Mesenchymal stem cell (in vitro differentiated cells and primary cell): ENCODE results near the gene ITCH. TPM values are rescaled to one million over a fixed set of nuclear protein-coding genes. Genes with fewer than 3 reads are reported as not detected.
A peak's percentile ranks its signal among the peaks of the same experiment; 100 is the strongest.

Source experiments
- DNase-seq: peaks from one replicate; pipeline ENCODE4 v3.0.0-alpha.2; 2013
- H2AFZ ChIP-seq: one replicate; pipeline ENCODE4 v1.6.1; 2013; ENCODE audit warnings: low read depth, mild to moderate bottlenecking, control low read depth, inconsistent platforms, low read length, moderate library complexity
- H2AK5ac ChIP-seq: 2 replicates; pipeline ENCODE4 v1.6.1; 2013; ENCODE audit warnings: low read length, moderate library complexity, mild to moderate bottlenecking, inconsistent platforms; ENCODE audit not compliant: severe bottlenecking
- H2BK120ac ChIP-seq: one replicate; pipeline ENCODE4 v1.6.1; 2013; ENCODE audit warnings: low read depth, mild to moderate bottlenecking, inconsistent platforms, low read length, moderate library complexity
- H2BK12ac ChIP-seq, 2 experiments: one replicate each; pipeline ENCODE4 v1.6.1; 2013; ENCODE audit warnings: inconsistent platforms in 2 of 2, low read length in 2 of 2, mild to moderate bottlenecking in 2 of 2, moderate library complexity in 2 of 2, control low read depth in 1 of 2
- H2BK15ac ChIP-seq: one replicate; pipeline ENCODE4 v1.6.1; 2013; ENCODE audit warnings: mild to moderate bottlenecking, low read depth, inconsistent platforms; ENCODE audit not compliant: poor library complexity, severe bottlenecking
- H2BK5ac ChIP-seq: 2 replicates; pipeline ENCODE4 v1.6.1; 2013; ENCODE audit warnings: low read depth, mild to moderate bottlenecking, low read length, control low read depth, inconsistent platforms; ENCODE audit not compliant: poor library complexity, severe bottlenecking
- H3K14ac ChIP-seq, 2 experiments: one replicate each; pipeline ENCODE4 v1.6.1; 2013; ENCODE audit warnings: inconsistent platforms in 2 of 2, low read length in 2 of 2, control low read depth in 1 of 2, mild to moderate bottlenecking in 1 of 2, moderate library complexity in 1 of 2
- H3K18ac ChIP-seq, 2 experiments: one replicate each; pipeline ENCODE4 v1.6.1; 2013; ENCODE audit warnings: inconsistent platforms in 2 of 2, low read length in 2 of 2, control low read depth in 1 of 2, low read depth in 1 of 2, mild to moderate bottlenecking in 1 of 2
- H3K23ac ChIP-seq, 2 experiments: one replicate each; pipeline ENCODE4 v1.6.1; 2013; ENCODE audit warnings: inconsistent platforms in 2 of 2, low read length in 2 of 2, mild to moderate bottlenecking in 2 of 2, moderate library complexity in 2 of 2, control low read depth in 1 of 2
- H3K27ac ChIP-seq: 2 replicates; pipeline ENCODE4 v1.5.1; 2013; ENCODE audit warnings: mild to moderate bottlenecking, moderate library complexity, low read length, control low read depth, inconsistent platforms; ENCODE audit not compliant: poor library complexity, severe bottlenecking
- H3K27me3 ChIP-seq, 2 experiments: 2 replicates each; pipeline versions ENCODE4 v1.6.1 to v1.7.0; 2013; ENCODE audit warnings: low read length in 2 of 2, mild to moderate bottlenecking in 2 of 2, moderate library complexity in 2 of 2, control low read depth in 1 of 2, inconsistent platforms in 1 of 2; ENCODE audit not compliant: control insufficient read depth in 1 of 2, insufficient read depth in 1 of 2
- H3K36me3 ChIP-seq, 2 experiments: 2 replicates each; pipeline versions ENCODE4 v1.6.1 to v1.7.0; 2013; ENCODE audit warnings: low read length in 2 of 2, control low read depth in 1 of 2, inconsistent platforms in 1 of 2, low read depth in 1 of 2, mild to moderate bottlenecking in 1 of 2; ENCODE audit not compliant: insufficient read depth in 2 of 2, control insufficient read depth in 1 of 2
- H3K4ac ChIP-seq, 2 experiments: one replicate each; pipeline ENCODE4 v1.6.1; 2013; ENCODE audit warnings: inconsistent platforms in 2 of 2, low read length in 2 of 2, mild to moderate bottlenecking in 2 of 2, moderate library complexity in 2 of 2, control low read depth in 1 of 2, low read depth in 1 of 2
- H3K4me1 ChIP-seq: 2 replicates; pipeline ENCODE4 v1.6.1; 2013; ENCODE audit warnings: low read depth, low read length, control low read depth; ENCODE audit not compliant: control insufficient read depth, insufficient read depth
- H3K4me2 ChIP-seq: 2 replicates; pipeline ENCODE4 v1.6.1; 2013; ENCODE audit warnings: low read length, mild to moderate bottlenecking, inconsistent platforms; ENCODE audit not compliant: poor library complexity, severe bottlenecking
- H3K4me3 ChIP-seq, 2 experiments: 2 replicates each; pipeline versions ENCODE4 v1.5.1 to v1.7.0; 2013; ENCODE audit warnings: low read length in 2 of 2, mild to moderate bottlenecking in 2 of 2, control low read depth in 1 of 2, low read depth in 1 of 2; ENCODE audit not compliant: insufficient read depth in 1 of 2
- H3K79me1 ChIP-seq: replicated peaks from 2 replicates; pipeline ENCODE4 v1.6.1; 2013; ENCODE audit warnings: mild to moderate bottlenecking, control low read depth, low read length, inconsistent platforms; ENCODE audit not compliant: poor library complexity, severe bottlenecking
- H3K9ac ChIP-seq: 2 replicates; pipeline ENCODE4 v1.7.0; 2013; ENCODE audit warnings: mild to moderate bottlenecking, low read length, moderate library complexity
- H3K9me3 ChIP-seq: 2 replicates; pipeline ENCODE4 v1.7.0; 2013; ENCODE audit warnings: mild to moderate bottlenecking, low read length; ENCODE audit not compliant: control insufficient read depth
- H4K8ac ChIP-seq: one replicate; pipeline ENCODE4 v1.6.1; 2013; ENCODE audit warnings: inconsistent platforms, mild to moderate bottlenecking, low read length, moderate library complexity
- H4K91ac ChIP-seq: one replicate; pipeline ENCODE4 v1.6.1; 2013; ENCODE audit warnings: mild to moderate bottlenecking, low read length, inconsistent platforms
- WGBS: methylation state at CpG from one replicate; pipeline ENCODE4 v1.1.7; 2013; ENCODE audit warnings: mixed read lengths; 5-methylcytosine and 5-hydroxymethylcytosine counted together
- polyA plus RNA-seq, 2 experiments: library from polyadenylated mRNA; stranded (reverse); fragments of 200-250 nt; gene quantifications; one replicate each; pipeline ENCODE4 v1.2.3, GENCODE V29; 2013

The ITCH gene
- 25.4 TPM for polyA plus RNA-seq (2013, experiment 1 of 2)
- polyA plus RNA-seq (2013, experiment 2 of 2), result 25.6 TPM

- Histone ChIP-seq H2AFZ (no peak within 1 kb of the TSS), H4K91ac (peak within 1 kb of the TSS; percentile 43), H3K27ac (peak within 1 kb of the TSS; percentile 68), H3K9me3 (no peaks in the 10 kb centered on the region), H3K4me2 (peak within 1 kb of the TSS; percentile 68), H2BK15ac (peak within 1 kb of the TSS; percentile 69), H3K79me1 (no peaks in the 10 kb centered on the region), H3K4me3 (peak within 1 kb of the TSS; percentile 88 to 92), H2AK5ac (peak within 1 kb of the TSS; percentile 33), H3K27me3 (no peaks in the 10 kb centered on the region), H3K4me1 (peaks cover 17% of the 10 kb centered on the region), H4K8ac (peak within 1 kb of the TSS; percentile 82), H3K9ac (peak within 1 kb of the TSS; percentile 98), H3K14ac (peak within 1 kb of the TSS; percentile 74 to 95), H3K4ac (peak within 1 kb of the TSS; percentile 81 to 92), H3K23ac (peak within 1 kb of the TSS in 1 of 2 experiments; percentile 31), H3K36me3 (peaks cover 0 to 18% of the 10 kb centered on the region in 2 experiments), H2BK120ac (peak within 1 kb of the TSS; percentile 97), H3K18ac (peak within 1 kb of the TSS; percentile 77 to 97), H2BK5ac (peak within 1 kb of the TSS; percentile 87), H2BK12ac (no peak within 1 kb of the TSS)
- under 1% methylated on average over 28 of the region's 32 CpGs for WGBS
- DNase-seq, result peak; percentile 97
Observed at GRCh38 chr20:34363062-34363464, at the start of gene ITCH. ITCH (plus strand) TSS chr20:34363273; CDS start chr20:34393812, 30,539 bp downstream.

DNA sequence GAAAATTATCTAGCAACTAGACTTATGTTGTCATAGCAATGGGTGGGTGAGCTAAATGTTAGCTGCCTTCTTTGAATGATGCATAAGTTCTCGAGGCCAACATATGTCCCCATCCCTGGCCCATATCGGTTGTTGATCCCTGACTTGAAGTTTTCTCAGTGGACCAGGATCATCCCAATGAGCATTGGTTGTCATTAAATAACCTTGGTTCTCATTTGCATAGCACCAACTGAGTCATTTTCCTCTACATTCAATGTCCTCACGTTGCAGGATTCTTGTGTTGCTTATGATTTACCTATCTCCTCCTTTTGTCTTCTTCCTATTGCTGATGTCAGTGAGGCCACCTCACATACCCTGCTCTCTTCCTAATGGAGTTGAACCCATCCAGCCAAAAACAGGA, 47.8 kb upstream of the ITCH start:
- Histone ChIP-seq H3K18ac (no peak overlapping the region), H4K8ac (no peak overlapping the region), H3K36me3 (no peaks in the 10 kb centered on the region), H3K4me3 (no peak overlapping the region), H2BK120ac (no peak overlapping the region), H3K9me3 (no peaks in the 10 kb centered on the region), H3K4me2 (no peak overlapping the region), H2AK5ac (no peak overlapping the region), H3K27me3 (peaks cover 4 to 8% of the 10 kb centered on the region in 2 experiments), H3K9ac (no peak overlapping the region), H3K4ac (no peak overlapping the region), H2BK5ac (no peak overlapping the region), H3K27ac (no peak overlapping the region), H4K91ac (no peak overlapping the region), H2AFZ (no peak overlapping the region), H3K14ac (no peak overlapping the region), H3K4me1 (peaks cover 23% of the 10 kb centered on the region), H3K79me1 (no peaks in the 10 kb centered on the region), H2BK15ac (no peak overlapping the region), H2BK12ac (no peak overlapping the region), H3K23ac (no peak overlapping the region)
- no peak for DNase-seq
- 95% methylated on average over 3 of the region's 3 CpGs for WGBS

DNA sequence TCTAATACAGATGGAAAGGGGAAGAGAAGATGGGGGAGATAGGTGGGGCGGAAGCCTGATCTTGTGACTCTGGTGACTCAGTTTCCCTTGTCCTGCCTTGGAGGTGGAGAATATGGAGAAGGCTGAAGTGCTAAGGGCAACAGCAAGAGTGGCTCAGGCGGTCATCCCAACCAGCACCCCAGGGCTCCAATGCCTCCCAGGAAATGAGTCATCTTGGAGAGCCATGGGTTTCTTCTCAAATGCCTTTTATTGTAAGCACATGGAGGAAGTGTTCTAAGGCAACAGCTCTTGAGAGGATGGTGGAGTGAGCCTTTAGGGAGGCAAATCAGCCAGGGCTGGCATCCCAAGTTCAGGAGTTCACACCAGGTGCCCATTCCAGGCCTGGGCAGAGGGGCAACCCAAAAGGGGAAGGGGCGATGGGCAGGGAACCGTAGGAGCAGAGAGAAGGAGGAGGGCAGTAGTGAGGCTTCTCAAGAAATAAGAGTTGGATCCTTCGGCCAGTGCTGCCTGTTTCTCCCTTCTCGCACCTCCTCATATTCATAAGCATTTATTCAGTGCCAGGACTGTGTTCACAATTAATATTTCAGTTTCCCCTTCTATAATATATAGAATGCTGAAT, 46.8 kb upstream of the ITCH start:
- H3K23ac ChIP-seq, result no peak overlapping the region
- no peak overlapping the region for H3K18ac ChIP-seq
- no peak overlapping the region for H2AK5ac ChIP-seq
- no peak overlapping the region for H2BK12ac ChIP-seq
- no peak overlapping the region for H2BK15ac ChIP-seq
- H3K27ac ChIP-seq, result no peak overlapping the region
- H4K91ac ChIP-seq, result no peak overlapping the region
- H3K9ac ChIP-seq, result no peak overlapping the region
- H3K4ac ChIP-seq, result no peak overlapping the region
- H3K9me3 ChIP-seq, result no peaks in the 10 kb centered on the region
- no peak overlapping the region for H3K14ac ChIP-seq
- H3K4me2 ChIP-seq, result no peak overlapping the region
- H3K36me3 ChIP-seq, result no peaks in the 10 kb centered on the region
- whole genome bisulfite sequencing, result 90% methylated on average over 3 of the region's 6 CpGs
- no peak overlapping the region for H4K8ac ChIP-seq
- H2AFZ ChIP-seq, result no peak overlapping the region
- DNase-seq, result peak; percentile 29
- H3K79me1 ChIP-seq, result no peaks in the 10 kb centered on the region
- peaks cover 4 to 8% of the 10 kb centered on the region in 2 experiments for H3K27me3 ChIP-seq
- peaks cover 21% of the 10 kb centered on the region for H3K4me1 ChIP-seq
- peak overlapping the region in 1 of 2 experiments; percentile 14 for H3K4me3 ChIP-seq
- H2BK5ac ChIP-seq, result no peak overlapping the region
- H2BK120ac ChIP-seq, result no peak overlapping the region

- WGBS, result 67% methylated on average over 3 of the region's 4 CpGs
- no peak for DNase-seq
- Histone ChIP-seq H4K8ac (no peak overlapping the region), H2BK5ac (no peak overlapping the region), H2BK12ac (no peak overlapping the region), H3K27ac (no peak overlapping the region), H4K91ac (no peak overlapping the region), H3K4ac (no peak overlapping the region), H3K27me3 (peaks cover 0 to 4% of the 10 kb centered on the region in 2 experiments), H3K23ac (no peak overlapping the region), H3K4me2 (no peak overlapping the region), H3K36me3 (no peaks in the 10 kb centered on the region), H2BK15ac (no peak overlapping the region), H3K9ac (no peak overlapping the region), H2BK120ac (no peak overlapping the region), H3K4me3 (no peak overlapping the region), H2AK5ac (no peak overlapping the region), H3K9me3 (no peaks in the 10 kb centered on the region), H2AFZ (no peak overlapping the region), H3K79me1 (no peaks in the 10 kb centered on the region), H3K14ac (no peak overlapping the region), H3K4me1 (peaks cover 9% of the 10 kb centered on the region), H3K18ac (no peak overlapping the region)
Observed at GRCh38 chr20:34318609-34319443, 44.2 kb upstream of the ITCH start.
